Measurements from ENCODE around the gene PTPN12.

GRCh38 chr7:77549106-77549870, 12.2 kb downstream of the PTPN12 start:
- TF ChIP-seq CTCF (IDR thresholded peaks at IDR 0.05) (no peak), POLR2A (IDR thresholded peaks at IDR 0.05) (no peak)

All from breast epithelium (tissue), 3 donors.